Endometrium (tissue), 2 donors: ENCODE data around the gene PCDHB16.
"Not testable (repeated sequence)": the region's sequence is repeated elsewhere in the genome, so short reads cannot be mapped to it uniquely, and the experiment has no call there.

Experiments
- FAIRE-seq: peaks from 2 replicates; lab custom pipeline; 2012; peaks lifted over from hg19 to GRCh38; lab: Jason Lieb, UNC
- donor health status: control.
- donor health status: control.

The PCDHB16 gene

GRCh38 chr5:141182248-141182647 is at the start of gene PCDHB16:
PCDHB16 (plus strand) TSS chr5:141182387; CDS start chr5:141182560, 173 bp downstream.
- FAIRE-seq: no peak

GRCh38 chr5:141135030-141135717 is 47.0 kb upstream of the PCDHB16 start, which contains the start of gene PCDHB5:
PCDHB5 (plus strand) TSS chr5:141135206; CDS start chr5:141135435, 229 bp downstream.
- FAIRE-seq: no peak

DNA sequence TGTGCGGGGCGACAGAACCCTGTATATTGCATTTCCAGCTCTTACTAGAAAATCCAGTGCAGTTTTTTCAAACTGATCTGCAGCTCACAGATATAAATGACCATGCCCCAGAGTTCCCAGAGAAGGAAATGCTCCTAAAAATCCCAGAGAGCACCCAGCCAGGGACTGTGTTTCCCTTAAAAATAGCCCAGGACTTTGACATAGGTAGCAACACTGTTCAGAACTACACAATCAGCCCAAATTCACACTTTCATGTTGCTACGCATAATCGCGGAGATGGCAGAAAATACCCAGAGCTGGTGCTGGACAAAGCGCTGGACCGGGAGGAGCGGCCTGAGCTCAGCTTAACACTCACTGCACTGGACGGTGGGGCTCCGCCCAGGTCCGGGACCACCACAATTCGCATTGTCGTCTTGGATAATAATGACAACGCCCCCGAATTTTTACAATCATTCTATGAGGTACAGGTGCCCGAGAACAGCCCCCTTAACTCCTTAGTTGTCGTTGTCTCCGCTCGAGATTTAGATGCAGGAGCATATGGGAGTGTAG is 46.4 kb upstream of the PCDHB16 start:
- FAIRE-seq: no peak

GRCh38 chr5:141137346-141137745 is 44.8 kb upstream of the PCDHB16 start:
- not testable (repeated sequence) for FAIRE-seq

DNA sequence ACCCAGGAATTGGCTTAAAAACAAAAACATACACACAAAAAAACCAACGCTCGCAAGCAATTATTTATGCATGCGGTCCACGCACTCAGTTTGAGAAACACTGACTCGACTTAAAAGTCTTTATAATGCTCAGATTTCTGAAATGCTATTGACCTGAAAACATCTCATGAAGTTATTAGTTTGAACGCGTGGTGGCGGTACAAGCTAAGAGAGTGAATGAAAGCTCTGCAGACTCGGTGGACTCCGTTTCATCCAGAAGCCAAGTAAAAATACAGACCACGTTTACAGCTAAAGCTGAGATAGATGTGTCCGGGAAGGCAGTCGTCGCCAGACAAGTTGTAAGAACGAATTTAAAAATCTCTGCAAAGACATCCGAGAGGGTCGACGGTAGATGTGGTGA is 32.4 kb upstream of the PCDHB16 start, which contains the start of gene PCDHB6:
Gene PCDHB6 (plus strand): TSS at position 246 of the 400 bp plus-strand sequence. CDS start 201 bp downstream, outside the sequence.
- no peak for FAIRE-seq

- no peak for FAIRE-seq
These were observed 31.8 kb upstream of the PCDHB16 start for GRCh38 chr5:141150224-141150992.

DNA sequence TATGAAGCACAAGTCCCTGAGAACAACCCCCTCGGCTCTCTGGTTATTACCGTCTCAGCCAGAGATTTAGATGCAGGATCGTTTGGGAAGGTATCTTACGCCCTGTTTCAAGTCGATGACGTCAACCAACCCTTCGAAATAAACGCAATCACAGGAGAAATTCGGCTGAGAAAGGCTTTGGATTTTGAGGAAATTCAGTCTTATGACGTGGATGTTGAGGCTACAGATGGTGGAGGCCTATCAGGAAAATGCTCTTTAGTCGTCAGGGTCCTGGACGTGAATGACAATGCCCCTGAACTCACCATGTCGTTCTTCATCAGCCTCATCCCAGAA is 31.2 kb upstream of the PCDHB16 start:
- FAIRE-seq: no peak

DNA sequence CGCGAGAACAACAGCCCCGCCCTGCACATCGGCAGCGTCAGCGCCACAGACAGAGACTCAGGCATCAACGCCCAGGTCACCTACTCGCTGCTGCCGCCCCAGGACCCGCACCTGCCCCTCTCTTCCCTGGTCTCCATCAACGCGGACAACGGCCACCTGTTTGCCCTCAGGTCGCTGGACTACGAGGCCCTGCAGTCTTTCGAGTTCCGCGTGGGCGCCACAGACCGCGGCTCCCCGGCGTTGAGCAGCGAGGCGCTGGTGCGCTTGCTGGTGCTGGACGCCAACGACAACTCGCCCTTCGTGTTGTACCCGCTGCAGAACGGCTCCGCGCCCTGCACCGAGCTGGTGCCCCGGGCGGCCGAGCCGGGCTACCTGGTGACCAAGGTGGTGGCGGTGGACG is 30.6 kb upstream of the PCDHB16 start:
- FAIRE-seq: not testable (repeated sequence)

DNA sequence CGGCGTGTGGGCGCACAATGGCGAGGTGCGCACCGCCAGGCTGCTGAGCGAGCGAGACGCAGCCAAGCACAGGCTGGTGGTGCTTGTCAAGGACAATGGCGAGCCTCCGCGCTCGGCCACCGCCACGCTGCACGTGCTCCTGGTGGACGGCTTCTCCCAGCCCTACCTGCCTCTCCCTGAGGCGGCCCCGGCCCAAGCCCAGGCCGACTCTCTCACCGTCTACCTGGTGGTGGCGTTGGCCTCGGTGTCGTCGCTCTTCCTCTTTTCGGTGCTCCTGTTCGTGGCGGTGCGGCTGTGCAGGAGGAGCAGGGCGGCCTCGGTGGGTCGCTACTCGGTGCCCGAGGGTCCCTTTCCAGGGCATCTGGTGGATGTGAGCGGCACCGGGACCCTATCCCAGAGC is 30.1 kb upstream of the PCDHB16 start:
- not testable (repeated sequence) for FAIRE-seq

DNA sequence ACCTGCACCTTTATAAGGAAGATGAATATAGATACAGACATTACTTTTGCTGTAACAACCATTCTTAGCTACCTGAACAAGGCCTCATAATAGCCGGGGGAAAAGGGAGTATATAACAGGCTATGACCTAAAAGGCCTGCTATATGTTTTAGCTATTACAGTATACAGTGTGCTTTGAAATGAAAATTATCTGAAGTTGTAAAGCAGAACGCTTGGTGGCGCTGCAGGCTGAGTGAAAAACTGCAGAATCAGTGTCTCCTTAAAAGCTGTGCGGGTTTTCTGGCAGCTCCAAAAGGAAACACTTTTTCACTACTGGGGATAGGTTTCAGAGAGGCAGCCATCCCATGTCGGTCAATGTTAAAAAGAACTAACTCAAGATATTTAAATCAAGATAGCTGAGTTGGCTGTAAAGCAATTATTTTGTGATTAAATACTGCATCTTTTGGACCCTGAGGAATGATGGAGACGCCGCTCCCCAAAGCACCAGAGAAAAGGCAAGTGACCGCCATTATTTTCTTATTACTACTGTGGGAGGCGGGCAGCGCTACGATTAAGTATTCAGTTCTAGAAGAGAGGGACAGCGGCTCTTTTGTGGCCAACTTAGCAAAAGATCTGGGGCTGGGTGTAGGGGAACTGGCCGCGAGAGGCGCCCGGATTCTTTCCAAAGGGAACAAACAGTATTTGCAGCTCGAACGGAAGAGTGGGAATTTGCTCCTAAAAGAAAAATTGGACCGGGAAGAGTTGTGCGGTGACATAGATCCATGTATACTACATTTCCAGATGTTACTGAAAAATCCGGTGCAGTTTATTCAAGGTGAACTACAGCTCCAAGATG is 26.4 kb upstream of the PCDHB16 start:
- FAIRE-seq: no peak

GRCh38 chr5:141157356-141157755 is 24.8 kb upstream of the PCDHB16 start:
- FAIRE-seq: not testable (repeated sequence)

DNA sequence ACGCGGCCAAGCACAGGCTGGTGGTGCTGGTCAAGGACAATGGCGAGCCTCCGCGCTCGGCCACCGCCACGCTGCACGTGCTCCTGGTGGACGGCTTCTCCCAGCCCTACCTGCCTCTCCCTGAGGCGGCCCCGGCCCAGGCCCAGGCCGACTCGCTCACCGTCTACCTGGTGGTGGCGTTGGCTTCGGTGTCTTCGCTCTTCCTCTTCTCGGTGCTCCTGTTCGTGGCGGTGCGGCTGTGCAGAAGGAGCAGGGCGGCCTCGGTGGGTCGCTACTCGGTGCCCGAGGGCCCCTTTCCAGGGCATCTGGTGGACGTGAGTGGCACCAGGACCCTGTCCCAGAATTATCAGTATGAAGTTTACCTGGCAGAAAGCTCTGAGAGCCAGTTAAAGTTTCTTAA is 24.3 kb upstream of the PCDHB16 start:
- FAIRE-seq: not testable (repeated sequence)

GRCh38 chr5:141172381-141173204 is 9.6 kb upstream of the PCDHB16 start, which contains the start of gene PCDHB7:
PCDHB7 (plus strand) TSS chr5:141172644; CDS start chr5:141172836, 192 bp downstream.
- FAIRE-seq: no peak

DNA sequence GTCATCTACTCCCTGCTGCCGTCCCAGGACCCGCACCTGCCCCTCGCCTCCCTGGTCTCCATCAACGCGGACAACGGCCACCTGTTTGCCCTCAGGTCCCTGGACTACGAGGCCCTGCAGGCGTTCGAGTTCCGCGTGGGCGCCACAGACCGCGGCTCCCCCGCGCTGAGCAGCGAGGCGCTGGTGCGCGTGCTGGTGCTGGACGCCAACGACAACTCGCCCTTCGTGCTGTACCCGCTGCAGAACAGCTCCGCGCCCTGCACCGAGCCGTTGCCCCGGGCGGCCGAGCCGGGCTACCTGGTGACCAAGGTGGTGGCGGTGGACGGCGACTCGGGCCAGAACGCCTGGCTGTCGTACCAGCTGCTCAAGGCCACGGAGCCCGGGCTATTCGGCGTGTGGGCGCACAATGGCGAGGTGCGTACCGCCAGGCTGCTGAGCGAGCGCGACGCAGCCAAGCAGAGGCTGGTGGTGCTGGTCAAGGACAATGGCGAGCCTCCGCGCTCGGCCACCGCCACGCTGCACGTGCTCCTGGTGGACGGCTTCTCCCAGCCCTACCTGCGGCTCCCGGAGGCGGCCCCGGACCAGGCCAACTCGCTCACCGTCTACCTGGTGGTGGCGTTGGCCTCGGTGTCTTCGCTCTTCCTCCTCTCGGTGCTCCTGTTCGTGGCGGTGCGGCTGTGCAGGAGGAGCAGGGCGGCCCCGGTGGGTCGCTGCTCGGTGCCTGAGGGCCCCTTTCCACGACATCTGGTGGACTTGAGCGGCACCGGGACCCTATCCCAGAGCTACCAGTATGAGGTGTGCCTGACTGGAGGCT is 7.7 kb upstream of the PCDHB16 start:
- FAIRE-seq: not testable (repeated sequence)

- peak; percentile 86 for FAIRE-seq
These were observed 6.3 kb upstream of the PCDHB16 start for GRCh38 chr5:141175933-141176332.

- FAIRE-seq: not testable (repeated sequence)
These were observed 4.5 kb upstream of the PCDHB16 start, which contains the start of gene PCDHB8 for GRCh38 chr5:141177577-141178191. PCDHB8 (plus strand) TSS chr5:141177790; CDS start chr5:141178035, 245 bp downstream.

- FAIRE-seq: not testable (repeated sequence)
These were observed 2.8 kb upstream of the PCDHB16 start for GRCh38 chr5:141179371-141179770.

DNA sequence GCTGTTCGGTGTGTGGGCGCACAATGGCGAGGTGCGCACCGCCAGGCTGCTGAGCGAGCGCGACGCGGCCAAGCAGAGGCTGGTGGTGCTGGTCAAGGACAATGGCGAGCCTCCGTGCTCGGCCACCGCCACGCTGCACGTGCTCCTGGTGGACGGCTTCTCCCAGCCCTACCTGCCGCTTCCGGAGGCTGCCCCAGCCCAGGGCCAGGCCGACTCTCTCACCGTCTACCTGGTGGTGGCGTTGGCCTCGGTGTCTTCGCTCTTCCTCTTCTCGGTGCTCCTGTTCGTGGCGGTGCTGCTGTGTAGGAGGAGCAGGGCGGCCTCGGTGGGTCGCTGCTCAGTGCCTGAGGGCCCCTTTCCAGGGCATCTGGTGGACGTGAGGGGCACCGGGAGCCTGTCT is 2.3 kb upstream of the PCDHB16 start:
- FAIRE-seq: not testable (repeated sequence)

GRCh38 chr5:141180313-141180712 is 1.9 kb upstream of the PCDHB16 start:
- no peak for FAIRE-seq
